ENCODE measurements around the gene MYL7. TPM values are rescaled to one million over a fixed set of nuclear protein-coding genes. Genes with fewer than 3 reads are reported as not detected.

MYL7 gene
- total RNA-seq, 4 donors from 2014 or later, result not detected

DNA sequence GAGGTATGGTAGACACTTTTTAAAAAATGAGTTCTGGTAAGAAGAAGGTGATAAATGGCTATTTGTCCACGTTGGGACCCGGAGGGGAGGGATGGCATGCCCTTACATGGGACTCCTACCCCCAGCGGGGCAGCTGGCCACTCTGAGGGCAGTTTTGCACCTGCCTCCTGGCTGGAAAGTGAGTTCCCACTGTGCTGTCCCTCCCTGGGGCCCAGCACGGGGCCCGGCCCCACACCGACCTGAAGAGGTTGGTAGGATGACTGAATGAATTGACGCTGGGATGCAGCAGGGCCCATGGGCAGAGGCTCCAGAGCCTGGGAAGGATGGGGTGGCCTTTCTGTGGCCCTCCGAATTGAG lies 37.6 kb downstream of the MYL7 start:
- Histone ChIP-seq H3K4me3 (peak overlapping the region in 3 of 4 donors; percentile 65 to 72 (median 66)), H3K27me3 (no peaks in the 10 kb centered on the region), H3K4me1 (peaks cover 27 to 72% (median 71%) of the 10 kb centered on the region in 4 donors), H3K27ac (replicated peaks in 1 of 4) (peak overlapping the region; percentile 78 to 94 (median 90)), H3K36me3 (peaks cover 0 to 22% (median 10%) of the 10 kb centered on the region in 4 donors), H3K9me3 (no peaks in the 10 kb centered on the region)
- intact Hi-C loops (cut with DNase I), result no loop called here
- no peak for TF ChIP-seq POLR2A (IDR thresholded peaks at IDR 0.05; ENCODE audit: low read depth)
- no peak for TF ChIP-seq POLR2AphosphoS5 (IDR thresholded peaks at IDR 0.05)
- no peak for TF ChIP-seq EP300 (IDR thresholded peaks at IDR 0.05)
- TF ChIP-seq, protein P1, sequence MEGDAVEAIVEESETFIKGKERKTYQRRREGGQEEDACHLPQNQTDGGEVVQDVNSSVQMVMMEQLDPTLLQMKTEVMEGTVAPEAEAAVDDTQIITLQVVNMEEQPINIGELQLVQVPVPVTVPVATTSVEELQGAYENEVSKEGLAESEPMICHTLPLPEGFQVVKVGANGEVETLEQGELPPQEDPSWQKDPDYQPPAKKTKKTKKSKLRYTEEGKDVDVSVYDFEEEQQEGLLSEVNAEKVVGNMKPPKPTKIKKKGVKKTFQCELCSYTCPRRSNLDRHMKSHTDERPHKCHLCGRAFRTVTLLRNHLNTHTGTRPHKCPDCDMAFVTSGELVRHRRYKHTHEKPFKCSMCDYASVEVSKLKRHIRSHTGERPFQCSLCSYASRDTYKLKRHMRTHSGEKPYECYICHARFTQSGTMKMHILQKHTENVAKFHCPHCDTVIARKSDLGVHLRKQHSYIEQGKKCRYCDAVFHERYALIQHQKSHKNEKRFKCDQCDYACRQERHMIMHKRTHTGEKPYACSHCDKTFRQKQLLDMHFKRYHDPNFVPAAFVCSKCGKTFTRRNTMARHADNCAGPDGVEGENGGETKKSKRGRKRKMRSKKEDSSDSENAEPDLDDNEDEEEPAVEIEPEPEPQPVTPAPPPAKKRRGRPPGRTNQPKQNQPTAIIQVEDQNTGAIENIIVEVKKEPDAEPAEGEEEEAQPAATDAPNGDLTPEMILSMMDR (IDR thresholded peaks at IDR 0.05), result no peak
- DNase-seq (ENCODE audit: extremely low spot score), result no peak
- 69% methylated on average over 6 of the region's 8 CpGs for WGBS

DNA sequence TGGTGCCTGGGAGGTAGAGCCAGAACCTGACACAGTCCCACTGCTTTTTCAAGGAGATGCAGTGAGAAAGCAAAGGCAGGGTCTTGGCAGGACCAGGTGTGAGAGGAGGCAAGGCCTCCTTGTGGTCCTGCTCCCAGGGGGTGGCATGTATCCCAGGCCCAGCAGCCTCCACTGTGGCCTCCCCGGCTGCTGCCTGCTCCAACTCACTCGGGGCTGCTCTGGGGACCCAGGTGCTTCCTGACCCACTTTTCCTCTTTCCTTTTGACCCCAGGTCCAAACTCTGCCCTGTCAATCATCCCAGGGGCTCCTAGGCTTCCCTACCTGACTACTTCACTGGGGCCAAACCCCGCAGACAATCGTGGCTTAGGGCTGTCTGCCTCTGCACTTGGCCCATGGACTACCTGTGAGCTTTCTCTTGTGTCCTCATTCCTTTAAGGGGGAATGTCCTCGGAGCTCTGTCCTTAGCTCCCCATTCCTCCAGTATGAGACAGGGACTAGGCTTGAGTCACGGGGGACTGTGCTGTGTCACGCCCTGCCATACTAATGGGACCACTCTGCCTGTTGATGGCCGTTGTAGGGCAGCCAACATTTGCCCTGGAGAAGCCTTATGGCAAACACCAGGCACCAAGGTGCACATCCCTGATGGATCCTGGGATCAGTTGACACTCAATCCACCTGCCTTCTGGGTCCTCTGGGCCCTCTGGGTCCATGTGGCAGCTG lies 38.1 kb downstream of the MYL7 start:
- Histone ChIP-seq H3K4me1 (peaks cover 27 to 72% (median 66%) of the 10 kb centered on the region in 4 donors), H3K27me3 (no peaks in the 10 kb centered on the region), H3K9me3 (no peaks in the 10 kb centered on the region), H3K27ac (replicated peaks in 1 of 4) (peak overlapping the region; percentile 78 to 94 (median 90)), H3K36me3 (peaks cover 0 to 17% (median 6%) of the 10 kb centered on the region in 4 donors), H3K4me3 (no peak overlapping the region)
- no peak for DNase-seq (ENCODE audit: extremely low spot score)
- 80% methylated on average over 6 of the region's 8 CpGs for WGBS
- intact Hi-C loops (cut with DNase I), result no loop called here
- TF ChIP-seq POLR2A (IDR thresholded peaks at IDR 0.05; ENCODE audit: low read depth), result no peak
- TF ChIP-seq, protein P1 (IDR thresholded peaks at IDR 0.05), result no peak
- TF ChIP-seq POLR2AphosphoS5 (IDR thresholded peaks at IDR 0.05), result no peak
- no peak for TF ChIP-seq EP300 (IDR thresholded peaks at IDR 0.05)

DNA sequence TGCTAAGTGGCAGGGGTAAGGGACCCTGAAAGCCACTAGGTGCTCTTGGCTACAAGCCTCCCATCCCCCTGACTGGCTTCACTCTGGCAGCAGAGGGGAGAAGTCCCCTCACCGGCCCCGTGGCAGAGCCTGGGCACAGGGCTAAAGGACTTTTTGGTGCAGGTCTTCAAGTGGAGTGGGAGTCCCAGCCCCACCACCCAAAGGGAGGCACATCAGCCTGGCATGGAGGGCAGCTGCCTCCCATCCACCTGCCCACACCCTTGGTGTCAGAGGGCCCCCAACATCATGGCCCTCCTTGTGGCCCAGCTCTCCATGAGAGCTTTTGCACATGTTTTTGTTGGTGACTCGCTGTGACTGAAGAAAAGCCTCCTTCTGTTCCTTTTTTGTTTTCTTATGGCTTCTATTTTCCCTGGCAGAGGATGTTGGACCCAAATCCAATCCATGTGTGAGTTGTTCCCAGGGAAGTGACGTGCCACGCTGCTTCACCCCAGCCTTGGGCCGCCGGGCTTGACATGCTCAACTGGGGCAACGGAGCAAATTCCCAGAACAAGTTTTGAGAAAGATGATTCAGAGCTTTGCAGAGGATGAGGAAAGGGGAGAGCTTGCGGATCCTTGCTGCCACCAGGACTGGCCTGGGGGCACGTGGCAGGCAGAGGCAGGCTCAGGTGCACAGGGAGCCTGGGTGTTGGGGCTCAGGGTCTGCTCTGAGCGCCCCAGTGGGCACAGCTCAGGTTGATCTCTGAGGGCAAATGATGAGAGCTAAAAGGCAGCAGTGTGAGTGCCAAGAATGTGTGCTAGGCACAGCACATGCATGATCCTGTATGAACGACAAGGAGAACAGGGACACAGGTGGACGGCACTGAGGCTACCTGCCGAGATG lies 38.9 kb downstream of the MYL7 start:
- intact Hi-C loops (cut with DNase I), result no loop called here
- DNase-seq (ENCODE audit: extremely low spot score), result no peak
- H3K4me3 ChIP-seq, result no peak overlapping the region
- H3K4me1 ChIP-seq, result peaks cover 27 to 64% (median 58%) of the 10 kb centered on the region in 4 donors
- WGBS, result 87% methylated on average over 12 of the region's 14 CpGs
- no peaks in the 10 kb centered on the region for H3K27me3 ChIP-seq
- peak overlapping the region; percentile 78 to 94 (median 90) for H3K27ac ChIP-seq (replicated peaks in 1 of 4)
- peaks cover 0 to 9% (median 2%) of the 10 kb centered on the region in 4 donors for H3K36me3 ChIP-seq
- no peaks in the 10 kb centered on the region for H3K9me3 ChIP-seq
- TF ChIP-seq EP300 (IDR thresholded peaks at IDR 0.05) (no peak), POLR2AphosphoS5 (IDR thresholded peaks at IDR 0.05) (peak; percentile 14 to 55), POLR2A (IDR thresholded peaks at IDR 0.05; ENCODE audit: low read depth) (no peak)
- TF ChIP-seq, protein P1 (IDR thresholded peaks at IDR 0.05), result no peak

DNA sequence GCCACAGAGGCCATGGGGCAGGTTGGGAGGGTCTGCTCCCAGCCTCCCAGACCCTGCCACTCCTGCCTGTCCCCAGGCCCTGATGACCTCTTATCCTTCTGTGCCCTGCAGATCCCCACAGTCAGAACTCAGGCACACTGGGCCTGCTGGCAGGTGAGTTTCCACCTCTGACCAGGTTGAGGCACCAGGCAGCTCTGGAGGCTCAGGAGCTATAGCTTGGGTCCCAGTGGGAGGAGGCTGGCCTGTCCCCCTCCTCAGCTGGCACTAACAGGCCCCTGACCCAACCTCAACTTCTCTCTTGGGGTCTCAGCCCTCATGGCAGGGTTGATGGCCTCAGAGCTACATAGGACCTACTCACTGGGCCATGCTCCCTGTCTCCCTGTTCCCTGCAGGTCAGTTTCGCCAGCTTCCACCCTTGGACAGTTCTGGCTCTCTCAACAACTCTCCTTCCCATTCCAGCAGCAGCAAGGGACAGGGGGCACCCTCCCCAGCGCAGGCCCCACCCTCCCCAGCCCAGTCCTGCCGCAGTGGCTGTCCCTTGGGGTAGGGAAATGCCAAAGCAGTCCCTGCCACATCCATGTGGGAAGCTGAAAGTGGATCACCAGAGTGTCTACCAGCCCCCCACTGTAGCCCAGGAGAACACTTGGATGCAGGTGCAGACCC lies 39.7 kb downstream of the MYL7 start:
- H3K9me3 ChIP-seq, result no peaks in the 10 kb centered on the region
- intact Hi-C loops (cut with DNase I), result no loop called here
- H3K27ac ChIP-seq (replicated peaks in 1 of 4), result peak overlapping the region; percentile 78 to 94 (median 90)
- peaks cover 23 to 56% (median 51%) of the 10 kb centered on the region in 4 donors for H3K4me1 ChIP-seq
- 100% methylated on average over 1 of the region's 3 CpGs for WGBS
- DNase-seq (ENCODE audit: extremely low spot score), result no peak
- TF ChIP-seq POLR2AphosphoS5 (IDR thresholded peaks at IDR 0.05), result no peak
- TF ChIP-seq, protein P1 (IDR thresholded peaks at IDR 0.05), result no peak
- TF ChIP-seq POLR2A (IDR thresholded peaks at IDR 0.05; ENCODE audit: low read depth), result no peak
- no peak for TF ChIP-seq EP300 (IDR thresholded peaks at IDR 0.05)
- peaks cover 0 to 1% (median 0%) of the 10 kb centered on the region in 4 donors for H3K36me3 ChIP-seq
- no peaks in the 10 kb centered on the region for H3K27me3 ChIP-seq
- no peak overlapping the region for H3K4me3 ChIP-seq
